Omental fat pad (tissue), 4 donors: Measurements from ENCODE around the gene CS. TPM values are rescaled to one million over a fixed set of nuclear protein-coding genes. Genes with fewer than 3 reads are reported as not detected.
"Not testable (repeated sequence)": the region's sequence is repeated elsewhere in the genome, so short reads cannot be mapped to it uniquely, and the experiment has no call there.

ENCODE experiments used
- ATAC-seq: fragments of 150-250 bp; one replicate; pipeline ENCODE4 v1.9.1; 2016; ENCODE audit warnings: mild to moderate bottlenecking, moderate library complexity; ENCODE audit not compliant: low FRiP score
- DNase-seq: peaks from one replicate; pipeline ENCODE4 v3.0.0-alpha.2; 2019; ENCODE audit warnings: low spot score
- total RNA-seq, 4 donors: library from RNA; depleted of rRNA; stranded (reverse); fragments of >200 nt; gene quantifications; one replicate each; pipeline ENCODE4 v1.1.0, GENCODE V29; 2016
- TF ChIP-seq, protein P1 (sequence below), 3 donors: fragments of 450-650 bp; IDR thresholded peaks; one replicate each; pipeline ENCODE4 v1.5.1; 2016 to 2017; ENCODE audit warnings: antibody characterized with exemption in 3 of 3, mild to moderate bottlenecking in 3 of 3, moderate library complexity in 2 of 3

CS gene
- total RNA-seq, 4 donors from 2014 or later: 143 to 210 (median 194) TPM

DNA sequence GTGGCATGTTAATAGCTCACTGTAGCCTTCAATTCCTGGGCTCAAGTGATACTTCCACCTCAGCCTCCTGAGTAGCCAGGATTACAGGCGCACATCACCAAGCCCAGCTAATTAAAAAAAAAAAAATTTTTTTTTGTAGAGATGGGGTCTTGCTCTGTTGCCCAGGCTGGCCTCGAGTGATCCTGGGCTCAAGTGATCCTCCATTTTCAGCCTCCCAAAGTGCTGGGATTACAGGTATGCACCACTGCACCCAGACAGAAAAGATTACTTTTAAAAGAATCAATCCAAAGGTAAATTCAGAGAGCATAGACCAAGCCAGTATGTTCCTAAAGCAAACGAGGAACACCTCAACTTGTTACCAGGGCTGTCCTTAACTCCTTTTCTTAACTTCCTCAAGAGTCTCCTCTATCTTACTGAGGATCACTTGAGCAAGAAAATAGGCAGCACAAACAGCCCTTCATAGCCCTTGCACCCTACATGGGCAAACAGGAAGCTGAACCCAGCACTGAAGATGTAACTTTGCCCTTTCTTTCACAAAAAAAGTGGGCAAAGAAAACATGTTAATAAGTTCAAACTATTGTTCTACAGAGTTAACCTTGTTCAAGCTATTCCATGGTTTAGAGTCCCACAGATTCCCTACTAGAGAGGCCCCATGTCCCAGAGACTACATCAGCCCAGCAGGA, 11.3 kb downstream of the CS start:
- TF ChIP-seq, protein P1, sequence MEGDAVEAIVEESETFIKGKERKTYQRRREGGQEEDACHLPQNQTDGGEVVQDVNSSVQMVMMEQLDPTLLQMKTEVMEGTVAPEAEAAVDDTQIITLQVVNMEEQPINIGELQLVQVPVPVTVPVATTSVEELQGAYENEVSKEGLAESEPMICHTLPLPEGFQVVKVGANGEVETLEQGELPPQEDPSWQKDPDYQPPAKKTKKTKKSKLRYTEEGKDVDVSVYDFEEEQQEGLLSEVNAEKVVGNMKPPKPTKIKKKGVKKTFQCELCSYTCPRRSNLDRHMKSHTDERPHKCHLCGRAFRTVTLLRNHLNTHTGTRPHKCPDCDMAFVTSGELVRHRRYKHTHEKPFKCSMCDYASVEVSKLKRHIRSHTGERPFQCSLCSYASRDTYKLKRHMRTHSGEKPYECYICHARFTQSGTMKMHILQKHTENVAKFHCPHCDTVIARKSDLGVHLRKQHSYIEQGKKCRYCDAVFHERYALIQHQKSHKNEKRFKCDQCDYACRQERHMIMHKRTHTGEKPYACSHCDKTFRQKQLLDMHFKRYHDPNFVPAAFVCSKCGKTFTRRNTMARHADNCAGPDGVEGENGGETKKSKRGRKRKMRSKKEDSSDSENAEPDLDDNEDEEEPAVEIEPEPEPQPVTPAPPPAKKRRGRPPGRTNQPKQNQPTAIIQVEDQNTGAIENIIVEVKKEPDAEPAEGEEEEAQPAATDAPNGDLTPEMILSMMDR (IDR thresholded peaks at IDR 0.05): no peak
- no peak for DNase-seq
- no peak for ATAC-seq

DNA sequence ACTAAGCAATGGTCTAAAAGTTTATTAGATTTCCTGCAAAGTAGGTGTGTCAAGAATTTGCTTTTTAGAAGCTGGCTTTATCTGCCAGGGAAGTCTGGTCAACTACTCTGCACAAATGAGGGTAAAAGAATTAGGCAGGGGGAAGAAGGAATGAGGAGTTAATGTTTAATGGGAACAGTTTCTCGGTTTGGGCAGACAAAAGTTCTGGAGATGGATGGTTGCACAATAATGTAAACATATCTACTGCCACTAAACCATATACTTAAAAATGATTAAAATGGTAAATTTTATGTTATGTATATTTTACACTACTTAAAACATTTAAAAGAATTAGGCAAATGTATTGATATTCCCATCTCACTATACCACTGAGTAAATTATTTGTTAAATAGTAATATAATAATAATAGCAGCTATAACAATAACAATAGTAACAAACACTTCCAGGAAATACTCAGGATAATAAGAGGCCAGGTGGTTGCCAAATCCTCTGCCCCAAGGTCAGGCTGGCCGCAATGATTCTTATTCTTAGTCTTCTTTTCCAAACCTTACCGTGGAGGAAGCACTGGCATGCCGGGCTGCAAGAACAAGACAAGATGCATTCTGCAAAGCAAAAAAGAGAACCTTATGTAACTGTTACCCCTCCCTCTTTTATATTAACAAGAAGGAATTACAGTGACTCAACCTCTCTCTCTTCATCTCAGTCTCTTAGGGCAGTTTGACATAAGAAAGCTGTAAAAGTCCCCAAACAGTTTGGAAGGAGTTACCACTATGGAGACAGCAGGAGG, 13.9 kb downstream of the CS start:
- ATAC-seq (no peak), DNase-seq (no peak)
- TF ChIP-seq, protein P1 (IDR thresholded peaks at IDR 0.05): no peak

DNA sequence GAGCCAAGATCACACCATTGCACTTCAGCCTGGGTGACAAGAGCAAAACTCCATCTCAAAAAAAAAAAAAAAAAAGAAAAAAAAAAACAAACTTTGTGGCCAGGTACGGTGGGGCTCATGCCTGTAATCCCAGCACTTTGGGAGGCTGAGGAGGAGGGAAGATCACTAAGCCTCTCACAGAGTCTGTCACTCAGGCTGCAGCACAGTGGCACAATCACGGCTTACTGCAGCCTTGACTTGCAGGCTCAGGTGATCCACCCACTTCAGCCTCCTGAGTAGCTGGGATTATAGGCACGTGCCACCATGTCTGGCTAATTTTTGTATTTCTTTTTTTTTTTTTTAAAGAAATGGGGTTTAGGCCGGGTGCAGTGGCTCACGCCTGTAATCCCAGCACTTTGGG, 15.9 kb downstream of the CS start:
- ATAC-seq, DNase-seq: not testable (repeated sequence)

DNA sequence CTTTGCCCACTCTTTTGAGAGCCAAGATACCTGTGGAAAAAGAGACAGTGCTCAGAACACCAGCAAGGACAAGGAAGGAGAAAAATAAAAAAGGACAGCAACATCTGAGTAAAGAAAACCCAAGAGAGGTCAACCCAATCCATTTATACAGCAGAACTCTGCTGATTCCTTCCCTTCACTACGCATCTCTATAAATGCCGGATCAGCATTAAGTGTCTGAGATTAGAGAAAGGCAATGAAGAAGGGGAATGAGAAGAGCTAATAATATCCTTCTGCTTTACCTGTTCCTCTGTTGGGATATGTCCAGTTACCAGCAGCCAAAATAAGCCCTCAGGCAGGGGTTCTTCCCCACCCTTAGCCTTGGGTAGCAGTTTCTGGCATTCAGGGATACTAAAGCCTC, 17.6 kb downstream of the CS start:
- TF ChIP-seq, protein P1 (IDR thresholded peaks at IDR 0.05): no peak
- no peak for DNase-seq
- no peak for ATAC-seq

DNA sequence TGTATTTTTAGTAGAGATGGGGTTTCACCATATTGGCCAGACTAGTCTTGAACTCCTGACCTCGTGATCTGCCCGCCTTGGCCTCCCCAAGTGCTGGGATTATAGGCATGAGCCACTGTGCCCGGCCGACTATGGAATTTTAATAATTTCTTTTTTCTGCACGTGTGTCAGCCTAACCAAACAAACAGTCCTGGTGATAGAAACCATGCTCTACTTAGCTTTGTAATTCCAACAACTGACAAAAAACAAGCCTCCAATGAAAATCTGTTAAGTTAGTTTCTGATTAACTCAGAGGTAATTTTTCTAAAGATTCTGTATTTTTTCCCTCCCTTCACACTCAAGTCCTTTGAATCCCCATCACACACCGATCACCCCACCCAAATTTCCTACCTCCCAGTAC, 18.1 kb downstream of the CS start:
- ATAC-seq: no peak
- TF ChIP-seq, protein P1 (IDR thresholded peaks at IDR 0.05): no peak
- no peak for DNase-seq

DNA sequence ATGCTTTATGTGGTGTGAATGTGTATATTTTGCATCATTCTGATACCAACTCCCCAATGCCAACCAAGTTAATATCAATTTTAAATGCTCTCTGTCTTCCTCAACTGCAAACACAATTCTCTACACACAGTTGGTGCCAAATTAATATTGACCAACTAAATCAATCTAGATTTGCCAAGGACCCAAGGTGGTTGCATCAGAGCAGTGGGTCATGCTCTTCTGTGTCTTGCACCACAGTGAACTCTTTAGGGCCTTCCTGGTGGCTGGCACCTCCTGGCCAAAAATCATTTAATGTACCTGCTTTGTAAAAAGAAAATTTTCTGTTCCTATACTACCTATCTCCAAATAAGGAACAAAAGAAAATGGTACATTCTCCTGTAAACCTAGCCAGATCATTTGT, 19.3 kb downstream of the CS start:
- TF ChIP-seq, protein P1 (IDR thresholded peaks at IDR 0.05): no peak
- ATAC-seq: no peak
- no peak for DNase-seq

DNA sequence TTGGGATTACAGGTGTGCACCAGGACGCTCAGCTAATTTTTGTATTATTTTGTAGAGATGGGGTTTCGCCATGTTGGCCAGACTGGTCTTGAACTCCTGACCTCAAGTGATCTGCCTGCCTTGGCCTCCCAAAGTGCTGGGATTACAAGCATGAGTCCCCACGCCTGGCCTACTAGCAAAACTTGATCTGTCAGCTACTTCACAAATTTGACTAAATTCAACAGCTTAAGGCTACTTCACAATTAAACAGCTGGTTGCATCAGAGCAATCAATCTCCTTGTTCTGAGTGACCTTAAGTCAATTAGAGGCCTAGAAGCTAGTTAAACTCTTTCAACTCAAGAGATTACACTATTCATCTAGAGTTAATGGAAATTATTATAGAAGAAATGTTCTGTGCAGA, 21.2 kb downstream of the CS start:
- TF ChIP-seq, protein P1 (IDR thresholded peaks at IDR 0.05): no peak
- no peak for DNase-seq
- ATAC-seq: no peak
